ENCODE measurements around the gene P2RY2.

P2RY2 gene

DNA sequence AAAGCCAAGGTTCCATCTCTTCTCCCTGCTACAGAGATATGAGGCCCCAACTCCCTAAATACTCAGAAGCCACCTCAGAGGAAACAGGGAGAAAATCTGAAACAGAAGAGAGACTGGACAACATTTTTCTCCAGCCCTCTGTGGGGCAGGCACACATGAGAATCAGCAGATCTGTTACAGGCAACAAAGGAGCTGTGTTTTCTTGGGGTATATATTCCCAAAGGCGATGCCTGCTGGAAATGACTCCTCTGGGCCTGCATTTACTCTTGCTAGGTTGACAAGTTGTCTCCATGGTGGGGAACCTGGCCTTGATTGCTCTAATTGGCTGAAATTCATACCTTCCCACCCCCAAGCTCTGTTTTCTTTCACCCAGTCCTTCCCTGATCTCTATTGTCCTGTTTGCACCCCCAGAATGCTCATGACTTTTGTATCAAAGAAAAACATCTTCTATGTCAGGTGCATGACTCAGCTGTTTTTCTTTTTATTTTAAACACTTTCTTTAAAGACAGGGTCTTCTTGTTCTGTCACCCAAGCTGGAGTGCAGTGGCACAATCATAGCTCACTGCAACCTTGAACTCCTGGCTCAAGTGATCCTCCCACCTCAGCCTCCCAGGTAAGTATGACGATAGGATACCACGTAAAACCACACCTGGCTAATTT lies 30.6 kb downstream of the P2RY2 start:
- FAIRE-seq = no peak

DNA sequence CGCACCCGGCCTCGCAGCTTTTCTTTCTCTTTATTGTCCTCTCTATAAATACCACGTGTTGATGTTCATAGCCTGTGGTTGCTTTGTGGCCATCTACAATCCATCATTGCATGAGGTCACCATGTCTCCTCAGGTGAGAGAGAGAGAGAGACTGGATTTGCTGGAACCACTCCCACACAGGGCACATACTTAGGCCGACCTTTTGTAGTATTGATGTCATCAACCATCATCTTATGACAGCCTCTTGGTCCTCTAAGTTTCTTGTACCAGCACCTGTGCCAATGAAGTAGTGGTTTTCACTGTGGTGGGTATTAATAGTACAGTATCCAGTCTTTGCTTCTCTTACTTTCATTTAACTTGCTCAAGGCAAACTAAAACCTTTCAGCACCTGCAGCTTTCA lies 31.2 kb downstream of the P2RY2 start:
- no peak for FAIRE-seq

DNA sequence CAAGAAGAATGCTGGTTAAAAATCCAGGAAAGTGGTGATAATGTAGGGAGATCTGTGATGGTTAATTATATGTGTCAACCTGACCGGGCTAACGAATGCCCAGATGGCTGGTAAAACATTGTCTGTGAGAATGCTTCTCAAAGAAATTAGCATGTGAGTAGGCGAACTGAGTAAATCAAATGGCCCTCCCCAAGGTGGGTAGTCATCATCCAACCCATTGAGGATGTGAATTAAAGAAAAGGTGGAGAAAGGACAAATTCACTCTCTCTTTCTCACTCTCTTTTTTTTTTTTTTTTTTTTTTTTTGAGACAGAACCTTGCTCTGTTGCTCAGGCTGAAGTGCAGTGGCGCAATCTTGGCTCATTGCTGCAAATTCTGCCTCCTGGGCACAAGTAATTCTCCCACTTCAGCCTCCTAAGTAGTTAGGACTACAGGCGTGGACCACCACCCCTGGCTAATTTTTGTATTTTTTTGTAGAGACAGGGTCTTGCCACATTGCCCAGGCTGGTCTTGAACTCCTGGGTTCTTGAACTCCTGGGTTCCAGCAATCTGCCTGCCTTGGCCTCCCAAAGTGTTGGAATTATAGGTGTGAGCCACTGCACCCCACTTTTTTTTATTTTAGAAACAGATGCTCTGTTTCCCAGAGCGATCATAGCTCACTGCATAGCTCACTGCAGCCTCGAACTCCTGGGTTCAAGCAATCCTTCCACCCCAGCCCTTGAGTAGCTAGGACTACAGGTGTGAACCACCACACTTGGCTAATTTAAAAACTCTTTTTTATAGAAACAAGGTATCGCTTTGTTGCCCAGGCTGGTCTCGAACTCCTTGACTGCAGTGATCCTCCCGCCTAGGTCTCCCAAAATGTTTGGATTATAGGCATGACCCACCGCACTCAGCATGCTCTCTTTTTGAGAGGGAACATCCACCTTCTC lies 32.0 kb downstream of the P2RY2 start:
- FAIRE-seq = no peak

DNA sequence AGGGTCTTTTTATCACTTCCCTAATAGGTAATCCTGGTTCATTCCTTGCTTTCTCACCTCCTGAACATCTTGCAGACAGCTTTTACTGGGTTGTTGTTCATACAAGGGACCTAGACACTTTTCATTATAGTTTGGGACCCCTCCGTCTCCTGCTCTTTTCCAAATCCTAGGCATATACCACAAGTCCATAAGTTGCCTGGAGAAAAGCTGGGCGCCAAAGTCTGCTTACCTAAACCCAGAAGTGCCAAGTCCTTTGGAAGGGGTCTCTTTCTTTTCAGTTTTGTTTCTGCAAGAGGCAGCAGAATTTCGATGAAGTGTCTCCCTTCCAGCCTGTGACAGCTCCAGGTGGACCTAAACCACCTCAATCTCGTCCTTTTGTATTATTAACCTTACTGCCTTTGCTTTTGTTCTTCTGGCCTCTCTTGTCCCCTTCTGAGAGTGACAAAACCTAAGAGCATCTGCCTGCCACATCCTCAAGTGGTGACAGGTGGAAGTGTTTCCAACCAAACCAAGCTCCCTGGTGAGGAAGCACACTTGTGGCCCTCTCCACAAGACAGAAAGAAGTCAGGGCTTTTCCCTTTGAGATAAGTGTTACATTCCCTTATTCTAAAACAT lies 34.6 kb downstream of the P2RY2 start:
- no peak for FAIRE-seq

DNA sequence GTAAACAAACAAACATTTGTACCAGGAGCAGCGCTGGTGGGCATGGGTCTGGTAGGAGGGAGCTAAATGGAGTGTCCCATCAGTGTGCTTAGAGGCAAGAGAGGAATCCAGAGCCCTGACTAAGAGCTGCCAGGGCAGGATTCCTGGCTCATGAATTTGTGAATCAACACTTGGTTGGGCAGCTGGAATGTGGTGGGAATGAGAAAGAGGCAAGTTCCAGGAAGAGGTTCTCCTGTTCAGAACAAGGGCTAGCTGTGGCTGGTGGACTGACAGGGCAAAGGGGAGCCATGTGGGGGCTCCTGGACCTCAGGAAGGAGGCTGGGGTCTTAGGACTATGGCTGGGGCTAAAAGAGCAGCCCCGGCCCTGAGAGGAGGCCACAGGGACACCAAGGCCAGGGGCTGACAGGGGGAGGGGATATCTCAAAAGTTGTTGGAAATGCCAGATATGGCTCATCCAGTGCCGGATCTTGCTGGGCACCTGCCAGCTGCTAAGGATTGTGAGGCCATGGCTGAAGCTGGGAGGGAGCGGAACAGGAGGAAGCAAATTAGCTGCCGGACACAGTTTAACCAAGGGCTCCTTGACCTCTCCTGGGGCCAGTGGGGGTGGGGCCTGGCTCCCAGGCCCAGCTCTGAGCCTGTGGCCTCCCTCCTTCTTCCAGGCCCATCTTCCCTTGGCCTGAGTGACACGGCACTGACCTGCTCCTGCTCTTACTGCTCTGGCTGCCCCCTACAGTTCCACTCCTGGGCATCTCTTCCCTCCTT lies 39.4 kb downstream of the P2RY2 start:
- no peak for FAIRE-seq

DNA sequence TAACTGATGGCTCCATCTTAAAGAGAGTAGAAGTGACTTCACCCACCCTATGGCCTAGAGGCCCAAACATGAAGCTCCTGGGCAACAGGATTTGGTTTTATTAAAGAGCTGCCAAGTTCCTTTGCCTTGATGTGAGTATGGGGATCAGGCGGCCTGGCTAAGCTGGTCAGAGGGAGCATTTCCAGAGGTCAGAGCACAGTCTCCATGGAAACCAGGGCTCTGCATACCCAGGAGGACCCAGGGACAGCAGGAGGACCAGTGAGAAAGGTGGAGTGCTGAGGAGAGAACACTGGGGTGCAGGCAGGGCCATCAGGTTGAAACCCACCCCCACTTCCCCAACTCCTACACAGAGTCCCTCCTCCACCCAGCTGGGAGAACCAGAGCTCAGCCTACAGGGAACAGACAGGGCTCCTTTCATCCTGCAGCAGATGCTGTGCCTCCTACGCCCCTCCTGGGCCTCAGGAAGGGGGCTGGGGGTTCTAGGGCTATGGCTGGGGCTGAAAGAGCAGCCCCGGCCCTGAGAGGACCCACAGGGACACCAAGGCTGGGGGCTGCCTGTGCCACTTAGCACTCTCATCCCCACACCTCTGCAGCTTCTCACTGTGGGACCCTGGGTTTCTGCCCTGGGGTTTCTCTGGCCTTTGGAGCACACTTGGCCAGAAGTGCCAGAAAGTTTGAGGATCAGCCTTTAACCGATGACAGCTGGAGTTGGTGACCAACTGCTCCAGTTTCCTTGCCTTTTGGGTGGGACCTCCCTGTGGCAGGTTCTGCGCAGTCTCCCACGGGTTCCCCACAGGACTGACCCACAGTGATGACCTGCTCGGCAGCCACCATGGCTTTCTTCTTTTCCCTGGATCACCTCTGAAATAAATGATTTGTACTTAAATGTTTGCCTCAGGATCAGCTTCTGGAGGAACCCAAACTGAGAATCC lies 40.3 kb downstream of the P2RY2 start:
- FAIRE-seq = no peak

DNA sequence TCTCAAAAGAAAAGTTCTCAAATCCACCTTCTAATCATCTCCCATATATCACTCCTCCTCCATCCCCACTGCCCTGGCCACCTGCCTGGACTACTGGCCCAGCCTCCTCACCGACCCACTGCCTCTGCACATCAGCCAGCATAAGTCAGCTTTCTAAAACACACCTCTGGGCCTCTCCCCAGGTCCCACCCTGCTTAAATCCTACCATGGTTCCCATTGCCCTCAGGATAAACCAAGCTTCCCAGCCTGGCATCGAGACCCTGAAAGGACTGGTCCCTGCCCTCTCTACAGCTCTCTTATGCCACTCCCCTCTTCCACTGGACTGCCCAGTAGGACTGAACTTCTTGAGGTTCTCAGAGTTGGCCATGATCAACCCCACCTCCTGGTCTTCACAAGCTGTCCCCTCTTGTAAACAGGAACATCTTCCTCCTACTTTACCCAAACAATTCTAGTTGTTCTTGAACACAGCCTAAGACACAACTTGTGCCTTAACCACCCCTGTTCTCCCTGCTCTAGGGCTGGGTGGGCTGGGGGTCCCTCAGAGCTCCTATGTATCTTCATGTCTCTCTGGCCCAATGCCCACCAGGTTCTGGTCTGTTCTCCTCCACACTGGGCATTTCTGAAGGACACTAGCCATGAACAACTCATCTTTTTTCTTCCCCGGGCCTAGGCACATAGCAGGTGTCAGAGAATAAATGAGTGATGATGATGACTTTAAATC lies 41.5 kb downstream of the P2RY2 start:
- FAIRE-seq = no peak

DNA sequence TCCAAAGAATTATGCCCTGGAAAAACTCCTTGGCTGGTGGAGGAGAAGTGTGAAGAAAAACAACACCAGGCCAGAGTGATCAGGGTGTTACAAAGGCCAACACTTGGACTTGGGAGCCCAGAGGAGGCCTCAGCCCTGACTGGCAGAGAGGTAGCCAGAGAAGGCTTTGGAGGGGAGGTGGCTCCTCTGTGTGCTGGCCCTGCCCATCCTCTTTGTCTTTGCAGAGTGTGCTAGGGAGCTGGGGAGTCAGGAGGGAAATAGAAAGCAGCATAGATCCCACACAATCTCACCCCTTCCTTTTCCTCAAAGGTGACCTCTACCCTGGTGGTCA lies 42.0 kb downstream of the P2RY2 start:
- no peak for FAIRE-seq

DNA sequence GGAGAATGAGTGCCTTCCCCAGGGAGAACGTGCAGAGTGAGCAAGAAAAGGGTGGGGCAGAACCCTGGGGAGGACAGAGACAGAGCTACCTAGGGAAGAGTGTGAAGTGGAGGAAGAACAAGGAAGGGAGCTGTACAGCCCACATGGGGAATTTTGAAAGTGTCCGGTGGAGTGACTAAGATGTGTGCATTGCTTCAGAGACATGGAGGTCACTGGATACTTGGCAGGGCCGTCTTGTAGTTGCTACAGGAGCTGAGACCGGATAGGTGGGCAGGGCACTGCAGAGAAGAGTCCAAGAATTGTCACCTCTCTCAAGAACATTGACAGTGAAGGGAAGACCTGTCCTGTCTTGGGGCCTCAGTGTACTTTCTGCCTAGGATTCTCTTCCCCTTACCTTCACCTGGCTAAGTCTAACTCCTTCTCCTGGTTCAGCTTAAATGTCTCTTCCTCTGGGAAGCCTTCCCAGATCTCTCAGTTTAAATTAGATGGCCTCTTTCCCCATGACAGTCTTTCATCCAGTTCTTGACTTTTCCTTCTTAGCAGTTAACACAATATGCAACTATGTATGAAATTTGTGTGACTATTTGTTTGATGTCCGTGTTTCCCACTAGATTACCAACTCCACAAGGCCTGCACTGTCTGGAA lies 44.9 kb downstream of the P2RY2 start:
- no peak for FAIRE-seq

DNA sequence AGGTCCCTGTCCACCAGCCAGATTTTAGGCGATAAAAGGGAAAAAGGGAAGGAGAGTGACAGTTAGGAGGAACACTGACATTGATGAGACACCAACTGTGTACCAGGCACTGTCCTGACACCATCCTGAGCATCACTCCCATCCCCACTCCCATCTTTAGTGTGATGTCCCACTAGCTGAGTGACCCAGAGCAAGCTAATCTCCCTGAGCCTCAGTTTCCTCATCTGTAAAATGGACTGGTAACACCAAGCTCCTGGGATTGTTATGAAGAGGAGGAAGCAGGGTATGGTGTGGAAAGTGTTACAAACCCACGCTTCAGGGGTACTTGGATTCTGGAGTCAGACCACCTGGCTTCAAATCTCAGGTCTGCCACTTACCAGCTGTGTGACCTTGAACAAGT lies 45.6 kb downstream of the P2RY2 start:
- FAIRE-seq = no peak

DNA sequence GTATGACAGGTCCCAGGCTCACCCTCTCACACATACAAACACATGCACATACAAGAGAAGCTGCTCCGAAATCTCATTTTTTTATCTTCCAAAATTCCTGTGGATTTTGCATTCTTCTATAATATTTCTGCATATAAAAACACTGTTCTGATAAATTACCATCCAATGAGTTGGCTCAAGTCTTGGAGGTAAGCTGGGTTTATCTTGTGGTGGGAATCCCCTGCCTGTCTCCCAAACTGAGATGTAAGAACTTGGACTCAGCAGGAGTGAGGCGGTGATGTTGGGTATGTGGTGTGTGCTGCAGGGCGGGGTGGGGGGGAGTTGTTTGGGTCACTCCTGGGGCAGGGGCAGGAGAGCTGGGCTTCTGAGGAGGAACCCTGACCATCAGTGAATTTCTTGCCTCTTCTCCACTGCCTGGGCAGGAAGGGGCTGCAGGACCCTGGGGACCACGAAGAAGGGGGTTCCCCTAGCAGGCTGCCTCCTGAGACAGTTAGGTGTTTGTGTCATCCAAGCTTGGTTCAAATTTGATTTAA lies 47.3 kb downstream of the P2RY2 start:
- no peak for FAIRE-seq

DNA sequence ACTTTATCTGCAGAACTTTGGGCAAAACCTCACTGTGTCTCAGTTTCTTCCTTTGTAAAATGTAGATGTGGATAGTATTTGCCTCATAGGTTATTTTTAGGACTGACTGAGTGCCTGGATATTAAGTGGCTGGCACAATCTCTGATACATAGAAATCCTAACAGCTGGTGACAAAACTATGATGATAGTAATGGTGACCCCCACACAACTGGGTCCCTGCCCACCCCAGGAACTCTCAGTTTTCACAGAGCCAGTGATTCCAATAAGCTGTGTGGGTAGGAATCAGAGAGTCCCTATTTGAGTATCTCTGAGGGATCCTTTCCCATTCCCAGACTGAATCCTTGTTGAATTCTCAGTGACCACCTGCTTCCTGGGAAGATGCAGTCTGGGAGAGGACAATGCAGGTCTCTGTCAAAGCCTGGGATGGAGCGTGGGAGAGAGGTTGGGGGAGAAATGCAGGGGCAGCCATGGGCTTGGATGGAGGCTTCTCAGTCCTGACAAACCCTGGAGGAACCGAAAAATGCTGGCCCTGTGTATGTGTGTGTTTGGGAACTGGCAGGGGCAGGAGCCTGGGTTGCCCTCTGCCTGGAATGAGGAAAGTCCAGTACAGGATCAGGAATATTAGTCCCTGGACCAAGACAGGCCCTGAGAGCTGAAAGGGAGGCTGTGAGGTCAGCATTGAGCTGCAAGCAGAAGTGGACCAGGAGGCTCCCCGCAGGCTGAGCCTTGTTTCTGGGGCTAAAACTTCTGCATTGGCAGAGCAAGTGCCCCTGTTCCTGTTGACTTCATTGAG lies 48.0 kb downstream of the P2RY2 start:
- FAIRE-seq = no peak

DNA sequence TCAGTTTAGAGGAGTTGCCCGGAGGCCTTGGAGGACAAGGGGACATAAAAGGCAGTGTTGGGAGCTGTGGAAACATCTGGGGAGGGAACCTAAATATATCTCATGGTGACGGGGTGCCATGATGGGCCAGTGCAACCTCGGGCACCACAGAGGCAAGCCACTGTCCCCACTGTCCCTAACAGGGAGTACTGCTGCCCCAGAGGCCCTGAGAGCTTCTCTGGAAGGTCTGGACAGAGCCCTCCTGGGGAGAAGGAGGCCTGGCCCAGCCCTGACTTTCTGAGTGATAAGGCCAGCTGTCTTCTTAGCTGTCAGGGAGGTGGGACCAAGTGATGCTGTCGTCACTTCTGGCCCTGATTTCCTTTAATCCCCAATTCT lies 48.6 kb downstream of the P2RY2 start:
- FAIRE-seq = no peak

DNA sequence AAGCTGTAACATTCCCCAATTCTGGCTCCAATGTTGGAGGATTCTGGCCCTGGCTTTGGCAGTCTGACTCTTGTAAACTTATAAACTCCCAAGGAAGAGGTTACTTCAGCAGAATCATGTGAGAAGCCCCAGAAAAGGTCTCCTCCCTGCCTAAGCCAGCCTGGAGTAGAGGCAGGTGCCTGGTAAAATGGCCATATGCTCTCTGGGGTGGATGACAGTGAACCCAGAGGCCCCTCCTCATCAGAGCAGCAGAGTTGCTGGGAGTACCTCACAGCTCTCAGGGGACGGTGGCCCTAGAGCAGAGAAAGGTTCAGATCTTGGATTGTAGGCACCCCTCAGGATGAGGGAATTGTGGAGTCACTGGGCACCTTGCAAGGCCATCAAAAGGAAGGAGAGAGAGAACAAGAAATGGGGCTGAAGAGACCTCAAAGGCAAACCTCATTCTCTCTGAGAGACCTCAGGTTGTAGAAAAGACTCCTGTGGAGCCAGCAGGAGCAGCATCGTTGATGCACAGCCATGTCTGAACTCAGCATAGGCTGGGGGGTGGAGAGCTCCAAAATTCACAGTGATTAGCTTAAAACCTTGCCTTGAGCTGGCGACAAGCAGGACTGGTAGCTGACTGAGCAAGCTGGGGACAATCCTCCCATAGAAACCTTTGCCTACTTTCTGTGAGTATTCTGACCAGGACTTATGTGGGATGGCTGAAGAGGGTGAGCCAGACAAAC lies 49.2 kb downstream of the P2RY2 start:
- FAIRE-seq = no peak

DNA sequence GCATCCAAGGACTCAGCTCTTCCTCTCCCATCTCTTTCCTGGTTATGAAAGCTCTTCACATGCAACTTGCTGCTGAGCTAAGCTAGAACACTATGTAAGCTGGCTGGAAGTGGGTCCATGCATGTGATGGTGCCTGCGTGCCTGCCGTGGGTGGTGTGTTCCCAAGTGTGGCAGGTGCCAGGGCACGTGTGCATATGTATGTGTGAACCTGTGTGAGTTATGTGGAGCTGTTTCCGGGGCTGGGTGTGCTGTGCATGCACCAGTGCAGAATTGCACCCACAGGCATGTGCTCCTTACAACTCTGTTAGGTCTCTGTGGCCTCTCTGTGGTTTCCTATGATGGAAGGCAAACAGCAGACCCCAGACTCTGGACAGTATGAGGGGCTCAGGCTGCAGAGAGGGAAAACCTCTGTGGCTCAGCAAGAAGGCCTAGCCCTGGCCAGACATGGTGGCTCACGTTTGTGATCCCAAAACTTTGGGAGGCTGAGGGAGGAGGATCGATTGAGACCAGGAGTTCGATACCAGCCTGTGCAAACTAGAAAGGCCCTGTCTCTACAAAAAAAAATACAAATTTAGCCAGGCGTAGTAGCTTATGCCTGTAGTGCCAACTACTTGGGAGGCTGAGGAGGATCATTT lies 49.9 kb downstream of the P2RY2 start:
- no peak for FAIRE-seq

DNA sequence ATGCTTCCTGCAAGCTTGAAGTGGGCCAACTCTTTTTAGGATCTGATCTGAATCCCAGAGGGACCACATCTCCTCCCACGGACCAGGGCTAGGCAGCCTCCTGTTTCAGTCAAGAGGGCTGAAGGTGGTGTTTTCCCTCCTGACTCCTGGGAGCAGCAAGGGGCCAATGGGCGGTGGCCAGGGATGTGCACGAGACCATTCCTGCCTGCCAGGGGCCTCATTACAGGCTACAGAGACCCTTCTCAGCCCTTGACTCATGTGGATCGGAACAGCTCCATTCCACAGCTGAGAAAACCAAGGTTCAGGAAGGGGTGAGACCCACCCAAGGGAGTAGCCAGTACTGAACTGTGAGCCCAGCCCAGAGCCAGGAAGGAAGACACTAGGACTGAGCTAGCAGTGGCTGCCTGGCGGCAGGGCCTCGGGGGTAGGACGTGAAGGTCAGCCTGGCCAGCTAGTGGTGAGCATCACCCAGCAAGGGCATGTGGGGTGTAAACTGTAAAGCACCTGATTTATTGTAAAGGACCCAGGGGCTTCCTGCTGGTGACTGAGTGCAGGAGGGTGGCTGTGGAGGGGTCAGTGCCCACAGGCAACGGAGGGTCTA lies 50.7 kb downstream of the P2RY2 start:
- no peak for FAIRE-seq

DNA sequence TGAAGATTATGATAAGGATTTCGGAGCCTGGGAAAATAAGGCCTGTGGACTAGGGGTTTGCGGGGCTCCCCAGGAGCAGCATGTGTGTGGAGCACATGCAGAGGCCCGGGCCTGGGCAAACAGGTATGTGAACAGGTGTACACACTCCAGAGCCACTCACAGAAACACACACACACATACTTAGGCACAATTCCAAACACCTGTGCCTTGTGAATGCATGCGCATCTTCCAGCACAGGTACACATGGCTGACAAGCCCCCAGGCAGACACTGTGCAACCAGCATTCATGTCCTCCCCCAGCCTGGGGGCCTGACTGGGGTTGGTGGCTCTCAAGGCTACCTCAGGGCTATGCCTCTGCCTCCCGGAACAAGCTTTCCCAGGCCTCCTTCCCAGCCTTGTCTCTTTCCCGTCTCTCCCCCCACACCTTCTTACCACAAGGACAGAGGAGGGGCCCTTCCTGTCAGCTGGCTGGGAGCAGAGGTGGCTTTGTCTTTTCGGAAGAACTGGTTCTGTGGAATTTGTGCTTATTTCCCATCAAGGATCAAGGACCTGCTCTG lies 51.5 kb downstream of the P2RY2 start:
- FAIRE-seq = no peak
